K562 (cell line): ENCODE data around the gene NTRK3. TPM values are rescaled to one million over a fixed set of nuclear protein-coding genes. Genes with fewer than 3 reads are reported as not detected.

Experiments used
- ATAC-seq: fragments of 200-7000 bp; cut with Tn5 transposase; 3 replicates; pipeline ENCODE4 v1.9.1; 2020; ENCODE audit warnings: moderate library complexity
- BruUV-seq: library from RNA; stranded (reverse); fragments of 400-500 nt; replicated peaks from 2 replicates; lab custom pipeline; 2021; lab: Mats Ljungman, UMichigan
- CTCF ChIA-PET: fragments of 300-600 bp; formaldehyde crosslinking; extraction: SDS; loops from one replicate; lab custom pipeline; 2021; ENCODE audit warnings: low intra/inter-chr PET ratio; lab: Yijun Ruan, JAX
- POLR2A ChIA-PET: fragments of 300-600, 350-650 bp; sonication (Branson Sonifier 250); formaldehyde crosslinking; extraction: SDS; loops from one replicate; lab custom pipeline; 2021; ENCODE audit warnings: antibody characterized with exemption, inconsistent platforms; lab: Yijun Ruan, JAX
- DNase-seq, 4 experiments: peaks; one replicate each; pipeline versions ENCODE4 v3.0.0 to v3.0.0-alpha.2; 2011 to 2018; ENCODE audit warnings: low spot score in 3 of 4, mixed read lengths in 3 of 4; ENCODE audit errors: extremely low read depth in 1 of 4
- FAIRE-seq: peaks from 2 replicates; lab custom pipeline; 2011; peaks lifted over from hg19 to GRCh38; lab: Jason Lieb, UNC
- H2AFZ ChIP-seq: 2 replicates; pipeline ENCODE4 v1.6.0; 2011; ENCODE audit warnings: low read depth, low read length, control low read depth, inconsistent platforms
- H3K27ac ChIP-seq: fragments of 200-600 bp; 3 replicates; pipeline ENCODE4 v1.8.0; 2011; ENCODE audit warnings: low read depth, mild to moderate bottlenecking, control low read depth, inconsistent platforms, low read length, moderate library complexity, mixed read lengths; ENCODE audit errors: extremely low read depth
- H3K27me3 ChIP-seq, 2 experiments: fragments of 300-600 bp in 1 of 2; 2 replicates in 1 of 2; 3 replicates in 1 of 2; pipeline versions ENCODE4 v1.6.0 to v1.8.0; 2011; ENCODE audit warnings: inconsistent platforms in 2 of 2, low read length in 2 of 2, mild to moderate bottlenecking in 1 of 2, mixed read lengths in 1 of 2, moderate library complexity in 1 of 2; ENCODE audit not compliant: control insufficient read depth in 2 of 2, insufficient read depth in 2 of 2
- H3K36me3 ChIP-seq: fragments of 300-600 bp; 3 replicates; pipeline ENCODE4 v1.8.0; 2011; ENCODE audit warnings: mild to moderate bottlenecking, low read length, inconsistent platforms; ENCODE audit not compliant: control insufficient read depth, insufficient read depth
- H3K4me1 ChIP-seq, 2 experiments: fragments of 200-600 bp in 1 of 2; replicated peaks in 1 of 2; 2 replicates in 1 of 2; 3 replicates in 1 of 2; pipeline versions ENCODE4 v1.5.1 to v1.8.0; 2011; ENCODE audit warnings: inconsistent platforms in 2 of 2, low read length in 2 of 2, mild to moderate bottlenecking in 1 of 2, mixed read lengths in 1 of 2, moderate library complexity in 1 of 2; ENCODE audit not compliant: control insufficient read depth in 2 of 2, insufficient read depth in 2 of 2
- H3K4me2 ChIP-seq: 2 replicates; pipeline ENCODE4 v1.6.1; 2011; ENCODE audit warnings: low read length, control low read depth, inconsistent platforms, mixed read lengths; ENCODE audit not compliant: insufficient read depth
- H3K4me3 ChIP-seq: fragments of 200-600 bp; sonication (generic), shearing (Covaris generic); 2 replicates; pipeline ENCODE4 v1.5.1; 2016; ENCODE audit warnings: control low read depth, inconsistent platforms
- H3K79me2 ChIP-seq: fragments of 200-600 bp; 3 replicates; pipeline ENCODE4 v1.8.0; 2011; ENCODE audit warnings: low read length, inconsistent platforms; ENCODE audit not compliant: control insufficient read depth, insufficient read depth
- H3K9ac ChIP-seq, 2 experiments: 2 replicates each; pipeline versions ENCODE4 v1.6.0 to v1.6.1; 2011; ENCODE audit warnings: low read depth in 2 of 2, low read length in 2 of 2, control low read depth in 1 of 2, inconsistent platforms in 1 of 2, mild to moderate bottlenecking in 1 of 2, mixed read lengths in 1 of 2; ENCODE audit not compliant: insufficient read depth in 1 of 2
- H3K9me1 ChIP-seq: one replicate; pipeline ENCODE4 v1.6.0; 2011; ENCODE audit warnings: inconsistent platforms, mild to moderate bottlenecking, low read length, moderate library complexity; ENCODE audit not compliant: control insufficient read depth, insufficient read depth
- H3K9me3 ChIP-seq: replicated peaks from 2 replicates; pipeline ENCODE4 v1.5.1; 2011; ENCODE audit warnings: low read depth, low read length, inconsistent platforms; ENCODE audit not compliant: control insufficient read depth, insufficient read depth
- H4K20me1 ChIP-seq: replicated peaks from 2 replicates; pipeline ENCODE4 v1.6.1; 2011; ENCODE audit warnings: low read length, inconsistent platforms, mixed read lengths; ENCODE audit not compliant: control insufficient read depth, insufficient read depth
- PBX2 ChIP-seq, 2 experiments: IDR thresholded peaks in 1 of 2; conservative IDR thresholded peaks in 1 of 2; 2 replicates each; pipeline ENCODE4 v1.6.1; 2016; ENCODE audit warnings: low read depth in 2 of 2, mild to moderate bottlenecking in 1 of 2, missing compliant biosample characterization in 1 of 2, missing genetic modification characterization in 1 of 2, moderate library complexity in 1 of 2
- PHF21A ChIP-seq: fragments of 450-650 bp; IDR thresholded peaks from 2 replicates; pipeline ENCODE4 v1.6.1; 2017; ENCODE audit warnings: low read depth, borderline replicate concordance
- RUNX1 ChIP-seq: sonication (generic); IDR thresholded peaks from 2 replicates; pipeline ENCODE4 v1.6.1; 2016; ENCODE audit warnings: antibody characterized with exemption, low read depth
- TAF1 ChIP-seq: IDR thresholded peaks from 2 replicates; pipeline ENCODE4 v1.6.1; 2011; ENCODE audit warnings: mild to moderate bottlenecking, low read length, moderate library complexity; ENCODE audit not compliant: insufficient read depth, control insufficient read depth, severe bottlenecking; ENCODE audit errors: extremely low read depth
- TAF7 ChIP-seq: fragments of 450-650 bp; IDR thresholded peaks from 2 replicates; pipeline ENCODE4 v1.6.1; 2016; ENCODE audit warnings: missing genetic modification characterization, missing compliant biosample characterization
- TAF9B ChIP-seq: fragments of 450-650 bp; IDR thresholded peaks from 2 replicates; pipeline ENCODE4 v1.6.1; 2018; ENCODE audit warnings: mild to moderate bottlenecking; ENCODE audit not compliant: partially characterized antibody
- ZNF696 ChIP-seq: fragments of 250-450 bp; sonication (Bioruptor Pico); conservative IDR thresholded peaks from 2 replicates; pipeline ENCODE4 v1.4.0; 2020; ENCODE audit warnings: mild to moderate bottlenecking, moderate library complexity
- WGBS: fragments of 100-300 bp; shearing (Covaris generic); methylation state at CpG from one replicate; pipeline ENCODE4 v1.1.6; 2016; ENCODE audit warnings: low coverage, mixed read lengths; ENCODE audit not compliant: insufficient coverage; ENCODE audit errors: missing lambda C conversion rate; 5-methylcytosine and 5-hydroxymethylcytosine counted together
- in situ Hi-C: fragments of 300-500 bp; cut with MboI; formaldehyde crosslinking; loops from 4 replicates; pipeline ENCODE4 v1.15.0; 2018; ENCODE audit warnings: inconsistent platforms, mixed read lengths
- intact Hi-C: fragments of 100-400 bp; cut with micrococcal nuclease; formaldehyde crosslinking; loops from 2 replicates; pipeline ENCODE4 v1.14.2; 2022
- polyA plus RNA-seq, 8 experiments: library from polyadenylated mRNA; depleted of rRNA in 4 of 8; stranded (reverse) in 5 of 8; unstranded in 3 of 8; fragments of >200 nt; fragmentation: Nextera tagmentation in 2 of 8; fragmentation: Illumina TruSeq in 1 of 8; extraction: Ambion mirVana in 2 of 8; extraction: Trizol in 1 of 8; gene quantifications; 2 replicates each; pipeline versions ENCODE4 v1.2.1 to v1.2.3, GENCODE V29; 2011 to 2014; ENCODE audit warnings: inconsistent platforms in 1 of 8, missing spikeins in 1 of 8
- total RNA-seq, 7 experiments: library from RNA; depleted of rRNA in 6 of 7; stranded (reverse); fragments of >200 nt in 6 of 7; fragmentation: Illumina TruSeq in 2 of 7; extraction: Trizol in 2 of 7; gene quantifications; 2 replicates each; pipeline versions ENCODE4 v1.2.1 to v1.2.3, GENCODE V29; 2011 to 2021; ENCODE audit warnings: low replicate concordance in 1 of 7
- TF ChIP-seq, protein P1 (sequence below): conservative IDR thresholded peaks from 2 replicates; pipeline ENCODE4 v1.6.1; 2011; ENCODE audit warnings: low read depth, mild to moderate bottlenecking, low read length; ENCODE audit not compliant: control insufficient read depth

Gene NTRK3
- total and polyA plus RNA-seq, 9 of the 15 experiments (the other 6 are each of a cell fraction or from before 2014, with no cell fraction given), result 0.11 to 0.13 TPM; not detected in 7

DNA sequence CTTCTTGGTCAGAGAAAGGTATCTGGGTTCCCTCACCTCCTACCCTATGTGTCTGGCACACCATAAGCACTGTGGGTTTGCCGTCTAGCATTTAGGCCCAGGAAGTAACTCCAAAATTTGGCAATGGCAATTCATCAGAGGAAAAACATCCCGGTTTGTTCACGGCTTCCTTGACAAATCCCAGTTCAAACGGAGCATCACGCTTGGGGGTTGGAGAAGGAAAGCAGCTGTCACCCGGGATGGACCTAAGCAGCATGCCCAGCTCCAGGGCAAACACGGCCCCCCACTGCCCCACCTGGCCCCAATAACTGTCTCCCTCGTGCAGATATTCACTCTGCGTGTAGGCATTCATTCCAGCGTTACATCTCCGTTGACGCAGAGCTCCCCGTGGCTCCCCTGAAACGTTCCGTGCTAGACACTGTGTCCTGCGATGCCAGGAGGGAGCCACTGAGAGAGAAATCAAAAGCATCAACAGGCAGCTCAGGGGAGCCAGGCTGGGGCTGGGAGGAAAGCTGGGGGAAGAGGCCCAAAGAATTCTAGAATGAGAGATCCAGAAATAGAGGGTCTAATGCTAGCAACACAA, 41.4 kb downstream of the NTRK3 start (continued):
- TF ChIP-seq PBX2 (CRISPR knock-in tag; IDR thresholded peaks at IDR 0.05; ENCODE audit: low read depth) (no peak), PBX2 (tag; conservative IDR thresholded peaks at IDR 0.05; ENCODE audit: low read depth) (no peak), RUNX1 (no peak)
- TF ChIP-seq, protein P1, sequence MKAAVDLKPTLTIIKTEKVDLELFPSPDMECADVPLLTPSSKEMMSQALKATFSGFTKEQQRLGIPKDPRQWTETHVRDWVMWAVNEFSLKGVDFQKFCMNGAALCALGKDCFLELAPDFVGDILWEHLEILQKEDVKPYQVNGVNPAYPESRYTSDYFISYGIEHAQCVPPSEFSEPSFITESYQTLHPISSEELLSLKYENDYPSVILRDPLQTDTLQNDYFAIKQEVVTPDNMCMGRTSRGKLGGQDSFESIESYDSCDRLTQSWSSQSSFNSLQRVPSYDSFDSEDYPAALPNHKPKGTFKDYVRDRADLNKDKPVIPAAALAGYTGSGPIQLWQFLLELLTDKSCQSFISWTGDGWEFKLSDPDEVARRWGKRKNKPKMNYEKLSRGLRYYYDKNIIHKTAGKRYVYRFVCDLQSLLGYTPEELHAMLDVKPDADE, result no peak

DNA sequence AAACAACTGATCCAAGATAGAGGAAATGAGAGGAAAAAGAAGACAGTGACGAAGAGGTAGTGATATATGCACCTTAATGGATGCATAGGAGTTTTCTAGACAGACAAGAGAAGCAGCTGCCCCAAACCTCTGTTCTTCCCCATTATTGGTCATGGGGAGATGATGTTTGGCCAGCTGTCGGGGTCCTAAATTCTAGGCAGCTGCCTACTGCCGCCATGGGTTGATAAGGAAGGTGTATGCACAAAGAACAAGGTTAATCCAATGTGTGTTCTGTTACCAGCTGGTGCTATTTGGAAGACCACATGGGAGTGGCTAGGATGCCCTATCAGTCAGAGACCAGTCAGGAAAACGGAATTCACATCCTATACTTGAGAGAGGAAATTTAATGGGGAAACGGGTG, 47.4 kb downstream of the NTRK3 start:
- DNase-seq, result no peak
- H3K9me3 ChIP-seq, result no peaks in the 10 kb centered on the region
- intact Hi-C loops, result no loop called here
- TF ChIP-seq TAF9B, result no peak
- no peak for TF ChIP-seq RUNX1
- TF ChIP-seq TAF7 (tag), result no peak
- TF ChIP-seq ZNF696 (CRISPR knock-in tag), result no peak
- TF ChIP-seq TAF1, result no peak
- no peak for TF ChIP-seq PHF21A
- TF ChIP-seq, all 486 proteins: peak for 0
- Histone ChIP-seq H3K9me1 (peaks cover 2% of the 10 kb centered on the region), H3K4me3 (no peak overlapping the region), H3K4me2 (no peak overlapping the region), H3K27ac (no peak overlapping the region), H3K36me3 (no peaks in the 10 kb centered on the region), H3K9ac (no peak overlapping the region), H3K27me3 (peaks cover 3 to 28% of the 10 kb centered on the region in 2 experiments; a peak in 4 of 5 replicates), H4K20me1 (no peaks in the 10 kb centered on the region), H3K79me2 (no peaks in the 10 kb centered on the region), H3K4me1 (no peaks in the 10 kb centered on the region), H2AFZ (no peak overlapping the region)
- POLR2A ChIA-PET, result interaction anchor here (0.6 to 1.6 kb wide), 2 partner anchors 11 to 36 kb away, joined by 3 read pairs; no protein-coding TSS in a partner anchor
- ATAC-seq, result no peak
- in situ Hi-C loops, result no loop called here
- 2% methylated on average over 5 of the region's 5 CpGs for WGBS
- no peak for FAIRE-seq
- CTCF ChIA-PET, result no interaction called here
- BruUV-seq, result no TSS peak
